Smooth muscle cell (in vitro differentiated cells): ENCODE results near the gene SMYD1. TPM values are rescaled to one million over a fixed set of nuclear protein-coding genes. Genes with fewer than 3 reads are reported as not detected.

Source experiments
- DNase-seq: peaks from one replicate; lab custom pipeline; 2025; ENCODE audit not compliant: unreplicated experiment; lab: John Stamatoyannopoulos, UW
- H2AFZ ChIP-seq: fragments of 200-600 bp; sonication (generic); 2 replicates; pipeline ENCODE4 v1.6.0; 2016; ENCODE audit warnings: antibody characterized with exemption, low read depth, mild to moderate bottlenecking
- H3F3A ChIP-seq: fragments of 200-600 bp; sonication (generic); 2 replicates; pipeline ENCODE4 v1.6.0; 2017; ENCODE audit warnings: antibody characterized with exemption, low read depth
- H3K27ac ChIP-seq: fragments of 200-600 bp; sonication (generic); 2 replicates; pipeline ENCODE4 v1.5.1; 2016; ENCODE audit warnings: low read depth, mild to moderate bottlenecking
- H3K27me3 ChIP-seq: fragments of 200-600 bp; sonication (generic); 2 replicates; pipeline ENCODE4 v1.6.1; 2016; ENCODE audit warnings: low read depth, mild to moderate bottlenecking
- H3K36me3 ChIP-seq: fragments of 200-600 bp; sonication (generic); 2 replicates; pipeline ENCODE4 v1.5.1; 2016; ENCODE audit warnings: low read depth
- H3K4me1 ChIP-seq: fragments of 200-600 bp; sonication (generic); 2 replicates; pipeline ENCODE4 v1.5.1; 2016; ENCODE audit warnings: low read depth
- H3K4me2 ChIP-seq: fragments of 200-600 bp; sonication (generic); 2 replicates; pipeline ENCODE4 v1.6.0; 2016; ENCODE audit warnings: mild to moderate bottlenecking
- H3K4me3 ChIP-seq: fragments of 200-600 bp; sonication (generic); 2 replicates; pipeline ENCODE4 v1.5.1; 2016; ENCODE audit warnings: mild to moderate bottlenecking
- H3K79me2 ChIP-seq: fragments of 200-600 bp; sonication (generic); 2 replicates; pipeline ENCODE4 v1.6.0; 2016; ENCODE audit warnings: low read depth, mild to moderate bottlenecking
- H3K9ac ChIP-seq: fragments of 200-600 bp; sonication (generic); 2 replicates; pipeline ENCODE4 v1.6.0; 2016; ENCODE audit warnings: low read depth
- H3K9me3 ChIP-seq: fragments of 200-600 bp; sonication (generic); replicated peaks from 2 replicates; pipeline ENCODE4 v1.5.1; 2016; ENCODE audit warnings: low read depth
- H4K20me1 ChIP-seq: fragments of 200-600 bp; sonication (generic); 2 replicates; pipeline ENCODE4 v1.6.0; 2016; ENCODE audit warnings: low read depth
- WGBS: methylation state at CpG from one replicate; pipeline ENCODE4 v1.1.7; 2016; ENCODE audit warnings: low lambda C conversion rate; 5-methylcytosine and 5-hydroxymethylcytosine counted together
- polyA plus RNA-seq: library from polyadenylated mRNA; unstranded; fragments of >200 nt; fragmentation: Nextera tagmentation; extraction: Ambion mirVana; gene quantifications from 2 replicates; pipeline ENCODE4 v1.2.1, GENCODE V29; 2016
- total RNA-seq: library from RNA; depleted of rRNA; stranded (reverse); fragments of >200 nt; gene quantifications from 2 replicates; pipeline ENCODE4 v1.2.3, GENCODE V29; 2014
- TF ChIP-seq, protein P1 (sequence below): fragments of 200-600 bp; sonication (generic); IDR thresholded peaks from 2 replicates; pipeline ENCODE4 v1.5.1; 2017; ENCODE audit warnings: borderline replicate concordance, mild to moderate bottlenecking, antibody characterized with exemption; ENCODE audit not compliant: insufficient read depth, poor library complexity, severe bottlenecking

SMYD1 gene
- total and polyA plus RNA-seq, 2 experiments from 2014 or later, result not detected

DNA sequence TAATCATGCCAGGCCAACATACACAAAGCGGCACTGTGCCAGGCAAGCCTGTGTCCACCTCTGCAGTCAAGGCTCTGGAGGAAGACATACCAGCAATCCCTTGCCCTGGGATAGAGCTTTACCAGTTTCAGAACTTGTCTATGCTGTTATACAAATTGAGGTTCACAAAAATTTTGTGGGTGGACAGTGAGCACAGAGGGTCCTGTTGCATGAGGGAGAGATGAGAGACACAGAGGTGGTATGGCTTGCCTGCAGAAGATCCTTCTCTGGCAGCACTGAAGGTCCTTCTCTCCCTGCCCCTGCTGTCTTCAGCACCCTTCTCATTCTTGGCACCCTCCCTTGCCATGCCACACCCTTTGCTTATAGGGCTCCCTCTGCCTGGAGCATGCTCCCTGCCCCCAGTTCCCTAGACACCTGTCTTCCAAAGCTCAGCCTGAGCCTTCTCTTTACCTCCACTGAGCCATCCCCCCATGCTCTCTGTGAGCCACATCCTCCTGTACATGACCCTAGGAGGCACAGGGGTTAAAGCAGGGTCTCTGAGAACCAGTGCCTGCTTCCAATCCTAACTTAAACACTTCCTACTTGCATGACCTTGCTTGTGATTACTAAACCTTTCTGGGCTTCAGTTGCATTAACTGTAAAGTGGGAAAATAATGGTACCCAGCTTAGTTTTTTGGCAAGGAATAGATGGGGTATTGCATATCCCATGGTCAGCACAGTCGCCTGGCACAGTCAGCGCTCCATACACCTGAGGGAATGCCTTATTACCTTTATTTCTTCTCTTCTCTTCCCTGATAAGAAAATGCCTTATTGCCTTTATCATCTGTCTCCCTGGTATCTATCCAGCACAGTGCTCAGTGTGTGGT lies 59.4 kb downstream of the SMYD1 start:
- no peak overlapping the region for H3K27ac ChIP-seq
- H3K9ac ChIP-seq, result no peak overlapping the region
- TF ChIP-seq, protein P1, sequence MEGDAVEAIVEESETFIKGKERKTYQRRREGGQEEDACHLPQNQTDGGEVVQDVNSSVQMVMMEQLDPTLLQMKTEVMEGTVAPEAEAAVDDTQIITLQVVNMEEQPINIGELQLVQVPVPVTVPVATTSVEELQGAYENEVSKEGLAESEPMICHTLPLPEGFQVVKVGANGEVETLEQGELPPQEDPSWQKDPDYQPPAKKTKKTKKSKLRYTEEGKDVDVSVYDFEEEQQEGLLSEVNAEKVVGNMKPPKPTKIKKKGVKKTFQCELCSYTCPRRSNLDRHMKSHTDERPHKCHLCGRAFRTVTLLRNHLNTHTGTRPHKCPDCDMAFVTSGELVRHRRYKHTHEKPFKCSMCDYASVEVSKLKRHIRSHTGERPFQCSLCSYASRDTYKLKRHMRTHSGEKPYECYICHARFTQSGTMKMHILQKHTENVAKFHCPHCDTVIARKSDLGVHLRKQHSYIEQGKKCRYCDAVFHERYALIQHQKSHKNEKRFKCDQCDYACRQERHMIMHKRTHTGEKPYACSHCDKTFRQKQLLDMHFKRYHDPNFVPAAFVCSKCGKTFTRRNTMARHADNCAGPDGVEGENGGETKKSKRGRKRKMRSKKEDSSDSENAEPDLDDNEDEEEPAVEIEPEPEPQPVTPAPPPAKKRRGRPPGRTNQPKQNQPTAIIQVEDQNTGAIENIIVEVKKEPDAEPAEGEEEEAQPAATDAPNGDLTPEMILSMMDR, result no peak
- no peak for DNase-seq
- H3K79me2 ChIP-seq, result no peaks in the 10 kb centered on the region
- no peaks in the 10 kb centered on the region for H3F3A ChIP-seq
- H3K4me3 ChIP-seq, result peak overlapping the region; percentile 21
- H2AFZ ChIP-seq, result no peak overlapping the region
- no peak overlapping the region for H3K4me2 ChIP-seq
- no peaks in the 10 kb centered on the region for H3K36me3 ChIP-seq
- H3K27me3 ChIP-seq, result peaks cover 43% of the 10 kb centered on the region
- no peaks in the 10 kb centered on the region for H3K4me1 ChIP-seq
- H4K20me1 ChIP-seq, result no peaks in the 10 kb centered on the region
- H3K9me3 ChIP-seq, result no peaks in the 10 kb centered on the region
- WGBS, result 93% methylated on average over 3 of the region's 3 CpGs

DNA sequence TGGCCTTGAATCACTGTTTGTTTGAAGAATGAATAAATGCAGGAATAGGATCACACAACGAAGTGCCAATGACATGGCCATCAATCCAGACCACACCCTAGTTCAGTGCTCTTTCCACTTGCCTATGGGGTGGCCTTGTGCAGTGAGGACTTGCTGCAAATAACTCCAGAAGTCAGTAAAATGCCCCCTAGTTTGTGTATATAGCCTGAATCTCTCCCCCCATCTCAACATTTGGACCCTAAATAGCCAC lies 59.9 kb downstream of the SMYD1 start:
- no peak overlapping the region for H3K9ac ChIP-seq
- H2AFZ ChIP-seq, result no peak overlapping the region
- H3K27ac ChIP-seq, result no peak overlapping the region
- H3K4me3 ChIP-seq, result peak overlapping the region; percentile 21
- H3F3A ChIP-seq, result no peaks in the 10 kb centered on the region
- TF ChIP-seq, protein P1, result no peak
- H3K79me2 ChIP-seq, result no peaks in the 10 kb centered on the region
- no peak for DNase-seq
- H3K4me1 ChIP-seq, result no peaks in the 10 kb centered on the region
- no peaks in the 10 kb centered on the region for H3K36me3 ChIP-seq
- no peaks in the 10 kb centered on the region for H3K9me3 ChIP-seq
- H3K27me3 ChIP-seq, result peaks cover 40% of the 10 kb centered on the region
- no peaks in the 10 kb centered on the region for H4K20me1 ChIP-seq
- WGBS, result 79% methylated on average over 1 of the region's 1 CpG
- no peak overlapping the region for H3K4me2 ChIP-seq

DNA sequence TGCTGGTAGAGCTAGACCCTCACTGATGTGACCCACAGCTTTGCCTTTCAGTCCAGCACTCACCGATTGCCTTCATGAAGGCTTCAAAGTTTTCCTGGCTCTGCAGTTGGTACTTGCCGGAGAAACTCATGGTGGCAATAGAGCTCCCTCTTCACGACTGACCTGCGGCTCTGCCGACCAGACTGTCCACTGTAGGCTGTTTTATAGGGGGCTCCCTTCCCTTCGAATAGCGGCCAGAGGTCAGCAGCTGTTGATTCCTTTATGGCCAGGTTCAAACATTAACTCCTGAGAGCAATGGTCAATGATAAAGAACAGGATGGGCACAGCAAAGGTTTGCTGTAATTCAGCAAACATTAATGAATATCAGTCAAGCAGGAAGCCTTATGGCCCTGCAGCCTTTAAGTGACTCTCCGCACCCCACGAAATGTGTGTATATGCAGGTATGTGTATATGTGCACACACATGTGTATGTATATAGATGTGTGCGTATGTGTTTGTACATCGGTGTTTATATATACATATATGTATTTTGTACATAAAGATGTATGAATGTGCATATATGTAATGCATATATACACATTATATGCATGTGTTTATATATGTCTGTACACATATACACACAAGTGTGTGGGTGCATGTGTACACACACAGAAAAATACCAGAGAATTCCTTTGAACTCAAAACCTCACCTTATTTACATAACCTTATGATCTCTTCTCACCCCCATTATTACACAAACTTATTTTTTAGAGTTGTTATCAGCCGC lies 60.4 kb downstream of the SMYD1 start, which contains the start of gene FABP1:
Gene FABP1 (minus strand): TSS at position 175 of the 766 bp plus-strand sequence. CDS start 45 bp downstream, at position 130.
- H3K4me2 ChIP-seq, result no peak within 1 kb of the TSS
- WGBS, result 92% methylated on average over 12 of the region's 12 CpGs
- peaks cover 35% of the 10 kb centered on the region for H3K27me3 ChIP-seq
- H3K4me3 ChIP-seq, result peak within 1 kb of the TSS; percentile 21
- H3K27ac ChIP-seq, result no peak within 1 kb of the TSS
- H3K9me3 ChIP-seq, result no peaks in the 10 kb centered on the region
- H3F3A ChIP-seq, result no peaks in the 10 kb centered on the region
- no peaks in the 10 kb centered on the region for H3K36me3 ChIP-seq
- no peak for DNase-seq
- no peaks in the 10 kb centered on the region for H3K4me1 ChIP-seq
- H3K9ac ChIP-seq, result no peak within 1 kb of the TSS
- H3K79me2 ChIP-seq, result no peaks in the 10 kb centered on the region
- H4K20me1 ChIP-seq, result no peaks in the 10 kb centered on the region
- TF ChIP-seq, protein P1, result no peak
- no peak within 1 kb of the TSS for H2AFZ ChIP-seq
